Activated CD4-positive, alpha-beta memory T cell treated with anti-CD3 and anti-CD28 coated beads for 36 hours (primary cell): ENCODE measurements around the gene NIPA2. TPM values are rescaled to one million over a fixed set of nuclear protein-coding genes. Genes with fewer than 3 reads are reported as not detected.

ENCODE experiments used
- CTCF ChIA-PET: fragments of 350-600 bp; sonication (Branson Sonifier 250); formaldehyde crosslinking; loops from one replicate; lab custom pipeline; 2021; ENCODE audit warnings: antibody characterized with exemption, inconsistent platforms; lab: Charles Lee
- POLR2A ChIA-PET: fragments of 350-600 bp; sonication (Branson Sonifier 250); formaldehyde crosslinking; loops from one replicate; lab custom pipeline; 2021; ENCODE audit warnings: antibody characterized with exemption; lab: Charles Lee
- DNase-seq: peaks from one replicate; pipeline ENCODE4 v3.0.0-alpha.2; 2020
- H3K27ac Mint-ChIP-seq: one replicate; pipeline ENCODE4 v1.8.0; 2021; ENCODE audit warnings: mixed read lengths
- H3K27me3 Mint-ChIP-seq: one replicate; pipeline ENCODE4 v1.8.0; 2021; ENCODE audit warnings: mixed read lengths
- H3K36me3 Mint-ChIP-seq: one replicate; pipeline ENCODE4 v1.8.0; 2021; ENCODE audit warnings: mixed read lengths
- H3K4me1 Mint-ChIP-seq: one replicate; pipeline ENCODE4 v1.8.0; 2021; ENCODE audit warnings: low read depth, mixed read lengths
- H3K4me3 Mint-ChIP-seq: one replicate; pipeline ENCODE4 v1.8.0; 2021; ENCODE audit warnings: mild to moderate bottlenecking, mixed read lengths
- H3K9me3 Mint-ChIP-seq: one replicate; pipeline ENCODE4 v1.8.0; 2021; ENCODE audit warnings: mixed read lengths
- intact Hi-C: fragments of 100-400 bp; cut with micrococcal nuclease; formaldehyde crosslinking; loops from one replicate; pipeline ENCODE4 v1.15.1; 2023
- total RNA-seq, 2 experiments: library from RNA; stranded (reverse); gene quantifications; one replicate each; pipeline ENCODE4 v1.2.3, GENCODE V29; 2021

The NIPA2 gene
- total RNA-seq, 2 experiments from 2014 or later = 70.5 TPM

DNA sequence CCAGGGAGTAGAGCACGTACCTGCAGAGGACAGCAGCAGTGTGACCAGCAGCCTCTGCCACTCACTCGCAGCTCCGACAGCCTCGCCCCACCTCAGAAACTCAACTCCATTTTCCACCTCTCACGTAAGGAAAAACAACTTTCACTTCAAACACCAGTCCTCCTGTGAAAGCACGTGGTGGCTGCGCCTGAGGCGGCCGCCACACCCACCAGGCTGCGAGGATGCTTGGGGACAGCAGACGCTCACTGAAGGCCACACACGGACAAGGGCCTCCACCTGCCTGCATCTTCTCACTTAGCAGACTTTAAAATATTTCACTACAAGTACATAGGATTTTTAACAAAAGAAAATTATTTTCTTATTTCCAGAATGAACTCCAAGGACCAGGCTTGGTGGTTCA is 73.8 kb downstream of the NIPA2 start:
- H3K36me3 Mint-ChIP-seq = peaks cover 44% of the 10 kb centered on the region
- no peaks in the 10 kb centered on the region for H3K27me3 Mint-ChIP-seq
- ChIA-PET POLR2A (interaction anchor here (0.6 kb wide), 1 partner anchor 37 kb away, joined by 3 read pairs; no protein-coding TSS in a partner anchor), CTCF (no interaction called here)
- no peak overlapping the region for H3K27ac Mint-ChIP-seq
- no peaks in the 10 kb centered on the region for H3K9me3 Mint-ChIP-seq
- H3K4me3 Mint-ChIP-seq = no peak overlapping the region
- H3K4me1 Mint-ChIP-seq = no peaks in the 10 kb centered on the region
- intact Hi-C loops = no loop called here
- no peak for DNase-seq

- Mint-ChIP-seq H3K27ac (no peak overlapping the region), H3K36me3 (peaks cover 36% of the 10 kb centered on the region), H3K4me1 (no peaks in the 10 kb centered on the region), H3K4me3 (no peak overlapping the region), H3K27me3 (no peaks in the 10 kb centered on the region), H3K9me3 (no peaks in the 10 kb centered on the region)
- ChIA-PET POLR2A (no interaction called here), CTCF (no interaction called here)
- intact Hi-C loops = no loop called here
- DNase-seq = no peak
Measured at GRCh38 chr15:22913646-22914380, 75.3 kb downstream of the NIPA2 start.

GRCh38 chr15:22915866-22916515 is 77.5 kb downstream of the NIPA2 start:
- CTCF ChIA-PET = no interaction called here
- POLR2A ChIA-PET = no interaction called here
- Mint-ChIP-seq H3K9me3 (no peaks in the 10 kb centered on the region), H3K4me1 (no peaks in the 10 kb centered on the region), H3K27me3 (no peaks in the 10 kb centered on the region), H3K4me3 (no peak overlapping the region), H3K27ac (no peak overlapping the region), H3K36me3 (peaks cover 22% of the 10 kb centered on the region)
- intact Hi-C loops = no loop called here
- no peak for DNase-seq

DNA sequence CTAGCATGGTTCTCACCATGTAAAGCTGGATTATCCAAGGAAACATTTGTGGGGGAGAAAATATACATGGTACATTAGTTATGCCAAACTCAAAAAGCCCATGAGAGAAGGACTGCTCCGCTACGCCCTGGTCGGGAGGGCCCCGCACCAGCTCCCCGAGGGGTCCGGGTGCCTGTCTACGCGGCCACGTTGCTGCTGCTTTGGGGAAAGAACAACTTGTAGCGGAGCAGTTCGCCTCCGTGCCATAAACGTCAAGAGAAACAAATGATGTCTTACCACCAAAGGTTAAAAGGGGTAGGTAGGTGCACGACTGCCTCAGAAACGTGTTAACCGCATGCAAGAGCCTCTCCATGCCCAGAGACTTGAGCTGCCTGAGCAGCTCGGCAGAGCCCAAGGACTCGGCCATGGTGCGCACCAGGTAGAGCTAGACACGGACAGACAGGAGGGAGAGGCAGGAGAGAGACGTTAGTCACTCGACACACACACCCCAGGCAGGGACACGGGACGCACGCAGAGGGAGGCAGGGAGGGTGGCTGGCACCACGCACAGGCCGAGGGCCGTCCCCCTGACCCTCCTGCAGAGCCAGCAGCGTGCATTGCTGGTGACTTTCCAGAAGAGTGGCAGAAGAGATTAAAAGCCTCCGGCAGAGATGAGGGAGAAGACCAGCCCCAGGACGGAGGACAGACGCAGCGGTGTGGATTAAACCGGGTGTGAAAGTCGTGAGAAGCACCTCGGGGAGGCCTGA is 78.3 kb downstream of the NIPA2 start:
- H3K27ac Mint-ChIP-seq = no peak overlapping the region
- no peaks in the 10 kb centered on the region for H3K4me1 Mint-ChIP-seq
- H3K4me3 Mint-ChIP-seq = no peak overlapping the region
- ChIA-PET CTCF (no interaction called here), POLR2A (no interaction called here)
- intact Hi-C loops = no loop called here
- H3K27me3 Mint-ChIP-seq = no peaks in the 10 kb centered on the region
- H3K36me3 Mint-ChIP-seq = peaks cover 22% of the 10 kb centered on the region
- no peaks in the 10 kb centered on the region for H3K9me3 Mint-ChIP-seq
- DNase-seq = no peak

- intact Hi-C loops = no loop called here
- no peak for DNase-seq
- H3K36me3 Mint-ChIP-seq = peaks cover 22% of the 10 kb centered on the region
- no peaks in the 10 kb centered on the region for H3K4me1 Mint-ChIP-seq
- H3K27ac Mint-ChIP-seq = no peak overlapping the region
- ChIA-PET CTCF (no interaction called here), POLR2A (no interaction called here)
- no peak overlapping the region for H3K4me3 Mint-ChIP-seq
- H3K27me3 Mint-ChIP-seq = no peaks in the 10 kb centered on the region
- no peaks in the 10 kb centered on the region for H3K9me3 Mint-ChIP-seq
Measured at GRCh38 chr15:22917556-22917955, 79.1 kb downstream of the NIPA2 start.

Other genes starting within 250 kb of the NIPA2 start
- gene NIPA1, start 52.0 kb upstream of the NIPA2 start, total RNA-seq = 10 to 100 TPM; 17.8 to 22.7 TPM
- gene CYFIP1, start 141.7 kb downstream of the NIPA2 start, total RNA-seq = 10 to 100 TPM; 55.8 to 57.3 TPM
- gene TUBGCP5, start 200.9 kb downstream of the NIPA2 start, total RNA-seq = 10 to 100 TPM; 13.7 to 15.3 TPM